CD1c-positive myeloid dendritic cell (primary cell): ENCODE results near the gene RFNG.

Experiments used
- DNase-seq: peaks from one replicate; pipeline ENCODE4 v3.0.0-alpha.2; 2016; ENCODE audit errors: extremely low spot score

Gene RFNG

GRCh38 chr17:82058230-82058854 is 6.7 kb upstream of the RFNG start:
- no peak for DNase-seq

DNA sequence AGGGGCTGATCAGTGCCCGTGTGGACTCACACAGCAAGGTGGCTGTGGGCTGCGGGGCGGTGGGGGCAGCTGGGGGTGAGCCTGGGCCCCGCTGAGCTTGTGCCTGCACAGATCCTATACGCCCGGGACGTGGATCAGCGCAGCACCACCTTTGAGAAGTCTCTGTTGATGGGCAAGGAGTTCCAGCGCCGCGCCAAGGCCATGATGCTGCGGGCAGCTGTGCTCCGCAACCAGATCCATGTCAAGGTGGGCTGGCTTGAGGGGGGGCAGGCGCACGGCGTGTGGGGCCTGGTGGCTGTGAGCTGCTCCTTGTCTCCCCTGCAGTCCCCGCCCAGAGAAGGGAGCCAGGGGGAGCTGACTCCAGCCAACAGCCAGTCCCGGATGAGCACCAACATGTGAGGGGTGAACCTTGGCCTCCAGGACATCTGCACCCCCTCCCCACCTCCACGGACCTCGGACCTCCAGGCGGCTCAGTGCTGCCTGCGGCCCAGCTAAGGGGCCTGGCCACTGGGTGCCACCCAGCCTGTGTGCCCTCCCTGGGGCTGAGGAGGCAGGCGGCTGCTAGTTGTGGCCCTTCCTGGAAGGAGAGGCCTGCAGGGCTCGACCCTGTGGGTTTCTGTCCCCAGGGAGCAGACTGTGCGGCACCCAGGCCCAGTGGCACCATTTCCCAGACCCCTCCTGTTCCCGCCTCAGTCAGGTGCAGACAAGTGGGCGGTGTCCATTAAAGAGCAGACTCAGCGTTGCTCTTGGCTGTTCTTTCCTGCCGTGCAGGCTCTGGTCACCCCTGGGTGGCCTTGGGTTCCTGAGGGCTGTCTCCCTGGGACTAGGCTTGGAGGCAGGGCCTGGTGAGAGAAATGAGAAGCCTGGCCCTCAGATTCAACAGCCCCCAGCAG is 5.4 kb upstream of the RFNG start:
- no peak for DNase-seq

- DNase-seq: no peak
Observed at GRCh38 chr17:82055965-82056728, 4.5 kb upstream of the RFNG start.

GRCh38 chr17:82055023-82055964 is 3.7 kb upstream of the RFNG start:
- DNase-seq: no peak

GRCh38 chr17:82054351-82055022 is 2.9 kb upstream of the RFNG start:
- no peak for DNase-seq

GRCh38 chr17:82053556-82054263 is 2.1 kb upstream of the RFNG start:
- DNase-seq: no peak

DNA sequence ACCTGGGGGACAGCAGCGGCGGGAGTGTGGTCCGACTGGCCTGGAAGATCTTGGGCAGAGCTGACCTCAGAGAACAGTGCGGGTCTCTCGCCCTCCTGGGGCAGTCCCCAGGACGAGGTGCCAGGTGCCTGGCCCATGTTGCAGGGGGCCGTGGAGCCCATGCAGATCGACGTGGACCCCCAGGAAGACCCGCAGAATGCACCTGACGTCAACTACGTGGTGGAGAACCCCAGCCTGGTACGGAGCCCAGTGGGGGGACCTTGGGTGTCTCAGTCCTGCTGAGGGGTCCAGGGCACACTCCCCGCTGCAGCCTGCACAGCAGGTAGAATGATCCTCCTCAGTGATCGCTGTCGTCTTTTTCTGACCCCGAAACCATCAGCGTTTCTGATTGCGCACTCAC is 1.5 kb upstream of the RFNG start:
- DNase-seq: no peak

GRCh38 chr17:82052638-82053059 is 1.0 kb upstream of the RFNG start:
- DNase-seq: no peak

GRCh38 chr17:82050761-82051641 is 610 bp downstream of the RFNG start:
- no peak for DNase-seq

DNA sequence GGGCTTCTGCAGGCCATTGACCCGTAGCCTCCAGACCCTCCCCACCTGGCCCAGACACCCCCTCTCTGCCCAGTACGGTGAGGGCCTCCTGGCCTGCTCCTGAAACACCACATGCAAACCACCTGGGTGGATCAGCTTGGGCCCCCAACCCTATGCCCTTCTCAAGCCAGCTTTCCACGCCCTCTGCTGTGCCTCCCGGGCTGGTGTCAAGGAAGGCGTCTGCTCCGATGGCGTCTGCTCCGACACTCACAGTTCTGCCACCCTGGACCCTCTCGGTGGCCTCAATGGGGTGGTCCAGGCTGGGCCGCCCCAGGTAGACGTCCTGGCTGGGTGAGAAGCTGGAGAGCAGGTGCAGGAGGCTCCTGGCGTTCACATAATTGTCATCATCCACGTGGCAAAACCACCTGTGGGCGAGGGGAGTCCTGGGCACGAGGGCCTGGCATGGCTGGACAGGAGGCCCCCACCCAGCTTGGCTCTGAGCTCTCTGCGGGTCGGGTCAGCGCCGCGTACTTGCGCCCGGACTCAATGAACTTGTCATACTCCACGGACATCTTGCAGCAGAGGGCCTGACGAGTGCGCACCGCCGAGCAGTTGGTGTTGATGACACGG is 1.4 kb downstream of the RFNG start:
- DNase-seq: no peak

GRCh38 chr17:82049521-82049971 is 2.1 kb downstream of the RFNG start:
- no peak for DNase-seq

DNA sequence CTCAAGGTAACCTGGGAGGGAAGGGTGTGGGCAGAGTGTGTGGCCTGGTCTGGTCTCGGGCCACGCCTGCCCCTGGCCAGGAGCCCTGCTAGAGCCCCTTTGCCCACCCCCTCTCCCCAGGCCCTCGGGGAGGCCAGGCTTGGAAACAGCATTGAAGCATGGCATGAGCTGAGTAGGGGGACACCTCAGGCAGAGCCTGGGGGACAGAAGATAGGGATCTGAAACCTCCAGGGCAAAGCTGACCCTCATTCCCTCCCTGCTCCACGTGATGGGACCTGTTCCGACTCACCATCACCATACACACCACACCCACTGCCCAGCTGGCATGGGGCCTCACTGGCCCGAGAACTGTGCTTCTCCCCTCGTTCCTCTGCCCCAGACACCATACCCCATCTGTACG is 2.5 kb downstream of the RFNG start:
- no peak for DNase-seq

- no peak for DNase-seq
Observed at GRCh38 chr17:82048571-82048971, 3.0 kb downstream of the RFNG start.

- DNase-seq: no peak
Observed at GRCh38 chr17:82047914-82048570, 3.6 kb downstream of the RFNG start.

GRCh38 chr17:82047379-82047778 is 4.2 kb downstream of the RFNG start:
- DNase-seq: no peak

GRCh38 chr17:82046903-82047302 is 4.7 kb downstream of the RFNG start:
- DNase-seq: no peak

DNA sequence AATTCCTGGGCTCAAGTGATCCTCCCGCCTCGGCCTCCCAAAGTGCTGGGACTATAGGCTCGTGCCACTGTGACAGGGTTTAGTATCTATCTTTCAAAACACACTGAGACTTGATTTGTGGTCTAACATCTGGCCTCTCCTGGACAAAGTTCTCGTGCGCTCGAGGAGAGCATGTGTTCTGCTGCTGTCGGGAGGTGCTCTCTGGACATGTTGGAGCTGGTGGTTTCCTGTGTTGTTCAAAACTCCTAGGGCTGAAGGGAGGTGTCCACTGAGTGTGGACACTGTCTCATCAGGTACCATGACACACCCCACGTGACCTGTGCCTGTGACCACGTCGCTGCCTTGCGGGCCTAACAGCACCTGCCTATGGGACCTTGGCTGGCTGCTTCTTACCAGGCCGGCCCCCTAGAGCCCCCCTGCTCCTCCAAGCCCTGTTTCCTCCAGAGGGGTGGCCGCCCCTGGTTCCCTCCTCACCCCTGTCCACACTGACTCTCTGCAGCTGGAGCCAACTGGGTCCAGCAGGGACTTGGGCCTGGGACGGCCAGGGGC is 5.6 kb downstream of the RFNG start:
- no peak for DNase-seq

DNA sequence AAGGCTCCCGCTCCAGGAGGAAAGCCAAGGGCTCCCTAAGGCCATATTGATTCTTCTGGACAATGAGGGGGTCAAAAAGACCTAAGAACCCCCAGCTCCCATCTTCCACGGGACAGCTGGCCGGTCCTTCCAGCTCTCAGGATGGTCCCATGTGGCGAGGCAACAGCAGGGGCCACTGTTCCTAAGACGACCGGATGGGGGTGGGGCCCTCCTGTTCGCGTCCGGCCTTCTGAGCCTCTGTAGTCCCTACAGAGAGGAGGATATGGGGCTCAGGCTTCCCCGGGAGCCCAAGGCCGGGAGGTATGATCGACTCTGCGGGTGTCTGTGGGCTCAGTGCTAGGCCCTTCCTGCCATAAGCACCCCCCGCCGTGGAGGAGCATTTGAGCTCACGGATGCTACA is 8.1 kb downstream of the RFNG start:
- DNase-seq: no peak
